Measurements from ENCODE around the gene RPL3.

RPL3 gene

GRCh38 chr22:39299829-39300178 lies 19.6 kb downstream of the RPL3 start:
- no peak for DNase-seq (ENCODE audit: low spot score)

- no peak for DNase-seq (ENCODE audit: low spot score)
Measured at GRCh38 chr22:39298241-39298987, 21.0 kb downstream of the RPL3 start.

GRCh38 chr22:39297490-39298240 lies 21.8 kb downstream of the RPL3 start:
- DNase-seq (ENCODE audit: low spot score) = no peak

GRCh38 chr22:39296981-39297489 lies 22.4 kb downstream of the RPL3 start:
- DNase-seq (ENCODE audit: low spot score) = no peak

GRCh38 chr22:39296535-39296934 lies 22.9 kb downstream of the RPL3 start:
- DNase-seq (ENCODE audit: low spot score) = no peak

GRCh38 chr22:39294571-39295468 lies 24.6 kb downstream of the RPL3 start:
- no peak for DNase-seq (ENCODE audit: low spot score)

- no peak for DNase-seq (ENCODE audit: low spot score)
Measured at GRCh38 chr22:39293766-39294368, 25.6 kb downstream of the RPL3 start.

GRCh38 chr22:39292561-39293074 lies 26.8 kb downstream of the RPL3 start:
- DNase-seq (ENCODE audit: low spot score) = peak; percentile 80

GRCh38 chr22:39292031-39292462 lies 27.4 kb downstream of the RPL3 start:
- peak; percentile 35 for DNase-seq (ENCODE audit: low spot score)

GRCh38 chr22:39291523-39291922 lies 27.9 kb downstream of the RPL3 start:
- DNase-seq (ENCODE audit: low spot score) = peak; percentile 49

- DNase-seq (ENCODE audit: low spot score) = peak; percentile 66
Measured at GRCh38 chr22:39290724-39291161, 28.7 kb downstream of the RPL3 start.

GRCh38 chr22:39289975-39290720 lies 29.3 kb downstream of the RPL3 start:
- DNase-seq (ENCODE audit: low spot score) = peak; percentile 5

GRCh38 chr22:39289533-39289932 lies 29.9 kb downstream of the RPL3 start:
- DNase-seq (ENCODE audit: low spot score) = peak; percentile 43

- DNase-seq (ENCODE audit: low spot score) = peak; percentile 8
Measured at GRCh38 chr22:39288135-39288898, 31.1 kb downstream of the RPL3 start.

- DNase-seq (ENCODE audit: low spot score) = peak; percentile 35
Measured at GRCh38 chr22:39287076-39287725, 32.2 kb downstream of the RPL3 start.

GRCh38 chr22:39284983-39285382 lies 34.4 kb downstream of the RPL3 start:
- DNase-seq (ENCODE audit: low spot score) = peak; percentile 4

- DNase-seq (ENCODE audit: low spot score) = peak; percentile 4
Measured at GRCh38 chr22:39284142-39284980, 35.1 kb downstream of the RPL3 start.

- DNase-seq (ENCODE audit: low spot score) = peak; percentile 56
Measured at GRCh38 chr22:39283322-39284141, 35.9 kb downstream of the RPL3 start.
